ENCODE data around the gene GDI2.
"Not testable (repeated sequence)": the region's sequence is repeated elsewhere in the genome, so short reads cannot be mapped to it uniquely, and the experiment has no call there.

The GDI2 gene

GRCh38 chr10:5813341-5814109 lies at the start of gene GDI2:
Gene GDI2, minus strand, starts transcription at chr10:5813434. Its CDS starts 176 bp downstream, at chr10:5813258.
- DNase-seq: peak; percentile 97

- DNase-seq: no peak
Measured at GRCh38 chr10:5862360-5862961, 49.2 kb upstream of the GDI2 start.

GRCh38 chr10:5860066-5860465 lies 46.8 kb upstream of the GDI2 start:
- no peak for DNase-seq

GRCh38 chr10:5858811-5859210 lies 45.6 kb upstream of the GDI2 start:
- DNase-seq: no peak

- DNase-seq: no peak
Measured at GRCh38 chr10:5856701-5857004, 43.4 kb upstream of the GDI2 start.

- DNase-seq: no peak
Measured at GRCh38 chr10:5855979-5856700, 42.9 kb upstream of the GDI2 start.

- no peak for DNase-seq
Measured at GRCh38 chr10:5854131-5854475, 40.9 kb upstream of the GDI2 start.

- DNase-seq: not testable (repeated sequence)
Measured at GRCh38 chr10:5846667-5847066, 33.4 kb upstream of the GDI2 start.

GRCh38 chr10:5844345-5845055 lies 31.3 kb upstream of the GDI2 start:
- no peak for DNase-seq

GRCh38 chr10:5843686-5844344 lies 30.6 kb upstream of the GDI2 start:
- DNase-seq: no peak

GRCh38 chr10:5841965-5842364 lies 28.7 kb upstream of the GDI2 start:
- no peak for DNase-seq

- DNase-seq: no peak
Measured at GRCh38 chr10:5840314-5841307, 27.4 kb upstream of the GDI2 start.

GRCh38 chr10:5836181-5836580 lies 22.9 kb upstream of the GDI2 start:
- not testable (repeated sequence) for DNase-seq

- DNase-seq: no peak
Measured at GRCh38 chr10:5835446-5836095, 22.3 kb upstream of the GDI2 start.

GRCh38 chr10:5833814-5834213 lies 20.6 kb upstream of the GDI2 start:
- DNase-seq: no peak

GRCh38 chr10:5832946-5833345 lies 19.7 kb upstream of the GDI2 start:
- no peak for DNase-seq

GRCh38 chr10:5831446-5831782 lies 18.2 kb upstream of the GDI2 start:
- DNase-seq: no peak

- DNase-seq: no peak
Measured at GRCh38 chr10:5830629-5831445, 17.6 kb upstream of the GDI2 start.

GRCh38 chr10:5829267-5829666 lies 16.0 kb upstream of the GDI2 start:
- no peak for DNase-seq

GRCh38 chr10:5828725-5829124 lies 15.5 kb upstream of the GDI2 start:
- no peak for DNase-seq

Data from CD4-positive, alpha-beta T cell treated with Interleukin-17A for 4 hours (primary cell).